ENCODE measurements around the gene DAD1. TPM values are rescaled to one million over a fixed set of nuclear protein-coding genes. Genes with fewer than 3 reads are reported as not detected.

DAD1 gene
- total RNA-seq, 2 experiments from 2014 or later, result 130 to 147 TPM

- peak overlapping the region; percentile 76 for H3K4me3 Mint-ChIP-seq
- POLR2A ChIA-PET, result interaction anchor here (0.6 to 13.3 kb wide), 15 partner anchors 7 to 840 kb away, joined by 3 to 541 read pairs (median 4); partner anchors contain the start of gene DAD1
- peak overlapping the region; percentile 98 for H3K27ac Mint-ChIP-seq
- peaks cover 85% of the 10 kb centered on the region for H3K36me3 Mint-ChIP-seq (ENCODE audit: low read depth)
- H3K9me3 Mint-ChIP-seq (ENCODE audit: insufficient read depth), result no peaks in the 10 kb centered on the region
- ATAC-seq (no peak), DNase-seq (no peak)
- peaks cover 89% of the 10 kb centered on the region for H3K4me1 Mint-ChIP-seq (ENCODE audit: low read depth)
- H3K27me3 Mint-ChIP-seq (ENCODE audit: low read depth), result no peaks in the 10 kb centered on the region
- CTCF ChIA-PET, result interaction anchor here (0.7 to 13.0 kb wide), 19 partner anchors 12 to 804 kb away, joined by 3 to 523 read pairs (median 4); no protein-coding TSS in a partner anchor
Observed at GRCh38 chr14:22552001-22552826, 36.8 kb downstream of the DAD1 start.

GRCh38 chr14:22551605-22551997, 37.4 kb downstream of the DAD1 start:
- Mint-ChIP-seq H3K4me3 (peak overlapping the region; percentile 76), H3K36me3 (ENCODE audit: low read depth) (peaks cover 91% of the 10 kb centered on the region), H3K27me3 (ENCODE audit: low read depth) (no peaks in the 10 kb centered on the region), H3K4me1 (ENCODE audit: low read depth) (peaks cover 93% of the 10 kb centered on the region), H3K9me3 (ENCODE audit: insufficient read depth) (no peaks in the 10 kb centered on the region), H3K27ac (peak overlapping the region; percentile 98)
- POLR2A ChIA-PET, result interaction anchor here (0.6 to 13.3 kb wide), 12 partner anchors 12 to 814 kb away, joined by 3 to 541 read pairs (median 4); partner anchors contain the start of gene DAD1
- CTCF ChIA-PET, result interaction anchor here (1.0 to 13.0 kb wide), 13 partner anchors 12 to 784 kb away, joined by 3 to 523 read pairs (median 4); no protein-coding TSS in a partner anchor
- ATAC-seq (no peak), DNase-seq (no peak)

- Mint-ChIP-seq H3K4me1 (ENCODE audit: low read depth) (peaks cover 95% of the 10 kb centered on the region), H3K4me3 (peak overlapping the region; percentile 76), H3K36me3 (ENCODE audit: low read depth) (peaks cover 94% of the 10 kb centered on the region), H3K27me3 (ENCODE audit: low read depth) (no peaks in the 10 kb centered on the region), H3K27ac (peak overlapping the region; percentile 98), H3K9me3 (ENCODE audit: insufficient read depth) (no peaks in the 10 kb centered on the region)
- DNase-seq (peak; percentile 80), ATAC-seq (peak; percentile 45)
- ChIA-PET CTCF (interaction anchor here (1.1 to 13.0 kb wide), 14 partner anchors 8 to 816 kb away, joined by 3 to 523 read pairs (median 6); no protein-coding TSS in a partner anchor), POLR2A (interaction anchor here (0.9 to 13.3 kb wide), 13 partner anchors 10 to 697 kb away, joined by 3 to 541 read pairs (median 6); partner anchors contain the start of genes MRPL52 and RBM23)
Observed at GRCh38 chr14:22549981-22550673, 38.9 kb downstream of the DAD1 start.

GRCh38 chr14:22549324-22549962, 39.6 kb downstream of the DAD1 start:
- ATAC-seq (no peak), DNase-seq (no peak)
- peak overlapping the region; percentile 98 for H3K27ac Mint-ChIP-seq

GRCh38 chr14:22547948-22548750, 40.9 kb downstream of the DAD1 start:
- Mint-ChIP-seq H3K36me3 (ENCODE audit: low read depth) (peaks cover 99% of the 10 kb centered on the region), H3K4me3 (peak overlapping the region; percentile 76), H3K27ac (peak overlapping the region; percentile 98), H3K4me1 (ENCODE audit: low read depth) (peaks cover 97% of the 10 kb centered on the region), H3K9me3 (ENCODE audit: insufficient read depth) (no peaks in the 10 kb centered on the region), H3K27me3 (ENCODE audit: low read depth) (no peaks in the 10 kb centered on the region)
- DNase-seq (peak; percentile 46), ATAC-seq (no peak)
- CTCF ChIA-PET, result interaction anchor here (0.6 to 13.0 kb wide), 15 partner anchors 8 to 634 kb away, joined by 3 to 523 read pairs (median 4); no protein-coding TSS in a partner anchor
- POLR2A ChIA-PET, result interaction anchor here (0.6 to 13.3 kb wide), 13 partner anchors 8 to 806 kb away, joined by 3 to 541 read pairs (median 3); no protein-coding TSS in a partner anchor

More at GRCh38 chr14:22549324-22549962, 39.6 kb downstream of the DAD1 start:
- Mint-ChIP-seq H3K27me3 (ENCODE audit: low read depth) (no peaks in the 10 kb centered on the region), H3K4me3 (peak overlapping the region; percentile 76), H3K36me3 (ENCODE audit: low read depth) (peaks cover 95% of the 10 kb centered on the region), H3K4me1 (ENCODE audit: low read depth) (peaks cover 95% of the 10 kb centered on the region), H3K9me3 (ENCODE audit: insufficient read depth) (no peaks in the 10 kb centered on the region)
- CTCF ChIA-PET, result interaction anchor here (0.8 to 13.0 kb wide), 8 partner anchors 9 to 625 kb away, joined by 3 to 523 read pairs (median 6); no protein-coding TSS in a partner anchor
- POLR2A ChIA-PET, result interaction anchor here (0.9 to 13.3 kb wide), 12 partner anchors 9 to 696 kb away, joined by 3 to 541 read pairs (median 6); partner anchors contain the start of gene MRPL52

- ChIA-PET CTCF (interaction anchor here (0.6 to 13.0 kb wide), 15 partner anchors 8 to 634 kb away, joined by 3 to 523 read pairs (median 4); no protein-coding TSS in a partner anchor), POLR2A (interaction anchor here (0.6 to 13.3 kb wide), 11 partner anchors 7 to 707 kb away, joined by 3 to 541 read pairs (median 5); no protein-coding TSS in a partner anchor)
- Mint-ChIP-seq H3K27ac (peak overlapping the region; percentile 98), H3K4me3 (peak overlapping the region; percentile 76), H3K36me3 (ENCODE audit: low read depth) (peaks cover 99% of the 10 kb centered on the region), H3K9me3 (ENCODE audit: insufficient read depth) (no peaks in the 10 kb centered on the region), H3K4me1 (ENCODE audit: low read depth) (peaks cover 96% of the 10 kb centered on the region), H3K27me3 (ENCODE audit: low read depth) (no peaks in the 10 kb centered on the region)
- no peak for ATAC-seq
- peak; percentile 43 for DNase-seq
Observed at GRCh38 chr14:22547313-22547947, 41.6 kb downstream of the DAD1 start.

GRCh38 chr14:22546722-22547071, 42.3 kb downstream of the DAD1 start:
- no peaks in the 10 kb centered on the region for H3K9me3 Mint-ChIP-seq (ENCODE audit: insufficient read depth)
- peak overlapping the region; percentile 98 for H3K27ac Mint-ChIP-seq
- H3K4me1 Mint-ChIP-seq (ENCODE audit: low read depth), result peaks cover 96% of the 10 kb centered on the region
- DNase-seq (peak; percentile 24), ATAC-seq (no peak)
- POLR2A ChIA-PET, result interaction anchor here (1.0 to 13.3 kb wide), 10 partner anchors 7 to 627 kb away, joined by 3 to 541 read pairs (median 42); no protein-coding TSS in a partner anchor
- CTCF ChIA-PET, result interaction anchor here (0.9 to 13.0 kb wide), 9 partner anchors 9 to 812 kb away, joined by 3 to 523 read pairs (median 12); no protein-coding TSS in a partner anchor
- H3K36me3 Mint-ChIP-seq (ENCODE audit: low read depth), result peaks cover 99% of the 10 kb centered on the region
- no peaks in the 10 kb centered on the region for H3K27me3 Mint-ChIP-seq (ENCODE audit: low read depth)
- H3K4me3 Mint-ChIP-seq, result peak overlapping the region; percentile 76

- DNase-seq, result peak; percentile 50
- no peaks in the 10 kb centered on the region for H3K27me3 Mint-ChIP-seq (ENCODE audit: low read depth)
- CTCF ChIA-PET, result interaction anchor here (0.9 to 13.0 kb wide), 13 partner anchors 9 to 812 kb away, joined by 3 to 523 read pairs (median 4); no protein-coding TSS in a partner anchor
- H3K4me1 Mint-ChIP-seq (ENCODE audit: low read depth), result peaks cover 96% of the 10 kb centered on the region
- no peaks in the 10 kb centered on the region for H3K9me3 Mint-ChIP-seq (ENCODE audit: insufficient read depth)
- peak; percentile 0 for ATAC-seq
- H3K4me3 Mint-ChIP-seq, result peak overlapping the region; percentile 76
- peaks cover 99% of the 10 kb centered on the region for H3K36me3 Mint-ChIP-seq (ENCODE audit: low read depth)
- POLR2A ChIA-PET, result interaction anchor here (0.5 to 13.3 kb wide), 12 partner anchors 6 to 690 kb away, joined by 3 to 541 read pairs (median 8); no protein-coding TSS in a partner anchor
- H3K27ac Mint-ChIP-seq, result peak overlapping the region; percentile 98
Observed at GRCh38 chr14:22545842-22546721, 42.9 kb downstream of the DAD1 start.

GRCh38 chr14:22544881-22545420, 44.1 kb downstream of the DAD1 start:
- peaks cover 95% of the 10 kb centered on the region for H3K4me1 Mint-ChIP-seq (ENCODE audit: low read depth)
- peaks cover 99% of the 10 kb centered on the region for H3K36me3 Mint-ChIP-seq (ENCODE audit: low read depth)
- DNase-seq (peak; percentile 42), ATAC-seq (peak; percentile 5)
- H3K27me3 Mint-ChIP-seq (ENCODE audit: low read depth), result no peaks in the 10 kb centered on the region
- H3K4me3 Mint-ChIP-seq, result peak overlapping the region; percentile 76
- ChIA-PET CTCF (interaction anchor here (1.0 to 13.0 kb wide), 9 partner anchors 10 to 803 kb away, joined by 3 to 523 read pairs (median 4); no protein-coding TSS in a partner anchor), POLR2A (interaction anchor here (0.5 to 13.3 kb wide), 11 partner anchors 5 to 689 kb away, joined by 3 to 541 read pairs (median 8); no protein-coding TSS in a partner anchor)
- peak overlapping the region; percentile 98 for H3K27ac Mint-ChIP-seq
- H3K9me3 Mint-ChIP-seq (ENCODE audit: insufficient read depth), result no peaks in the 10 kb centered on the region
